ENCODE measurements around the gene RUFY2. TPM values are rescaled to one million over a fixed set of nuclear protein-coding genes. Genes with fewer than 3 reads are reported as not detected.
A peak's percentile ranks its signal among the peaks of the same experiment; 100 is the strongest.
"Not testable (repeated sequence)": the region's sequence is repeated elsewhere in the genome, so short reads cannot be mapped to it uniquely, and the experiment has no call there.

Gene RUFY2, protein sequence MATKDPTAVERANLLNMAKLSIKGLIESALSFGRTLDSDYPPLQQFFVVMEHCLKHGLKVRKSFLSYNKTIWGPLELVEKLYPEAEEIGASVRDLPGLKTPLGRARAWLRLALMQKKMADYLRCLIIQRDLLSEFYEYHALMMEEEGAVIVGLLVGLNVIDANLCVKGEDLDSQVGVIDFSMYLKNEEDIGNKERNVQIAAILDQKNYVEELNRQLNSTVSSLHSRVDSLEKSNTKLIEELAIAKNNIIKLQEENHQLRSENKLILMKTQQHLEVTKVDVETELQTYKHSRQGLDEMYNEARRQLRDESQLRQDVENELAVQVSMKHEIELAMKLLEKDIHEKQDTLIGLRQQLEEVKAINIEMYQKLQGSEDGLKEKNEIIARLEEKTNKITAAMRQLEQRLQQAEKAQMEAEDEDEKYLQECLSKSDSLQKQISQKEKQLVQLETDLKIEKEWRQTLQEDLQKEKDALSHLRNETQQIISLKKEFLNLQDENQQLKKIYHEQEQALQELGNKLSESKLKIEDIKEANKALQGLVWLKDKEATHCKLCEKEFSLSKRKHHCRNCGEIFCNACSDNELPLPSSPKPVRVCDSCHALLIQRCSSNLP
- total RNA-seq, result 12.2 TPM

DNA sequence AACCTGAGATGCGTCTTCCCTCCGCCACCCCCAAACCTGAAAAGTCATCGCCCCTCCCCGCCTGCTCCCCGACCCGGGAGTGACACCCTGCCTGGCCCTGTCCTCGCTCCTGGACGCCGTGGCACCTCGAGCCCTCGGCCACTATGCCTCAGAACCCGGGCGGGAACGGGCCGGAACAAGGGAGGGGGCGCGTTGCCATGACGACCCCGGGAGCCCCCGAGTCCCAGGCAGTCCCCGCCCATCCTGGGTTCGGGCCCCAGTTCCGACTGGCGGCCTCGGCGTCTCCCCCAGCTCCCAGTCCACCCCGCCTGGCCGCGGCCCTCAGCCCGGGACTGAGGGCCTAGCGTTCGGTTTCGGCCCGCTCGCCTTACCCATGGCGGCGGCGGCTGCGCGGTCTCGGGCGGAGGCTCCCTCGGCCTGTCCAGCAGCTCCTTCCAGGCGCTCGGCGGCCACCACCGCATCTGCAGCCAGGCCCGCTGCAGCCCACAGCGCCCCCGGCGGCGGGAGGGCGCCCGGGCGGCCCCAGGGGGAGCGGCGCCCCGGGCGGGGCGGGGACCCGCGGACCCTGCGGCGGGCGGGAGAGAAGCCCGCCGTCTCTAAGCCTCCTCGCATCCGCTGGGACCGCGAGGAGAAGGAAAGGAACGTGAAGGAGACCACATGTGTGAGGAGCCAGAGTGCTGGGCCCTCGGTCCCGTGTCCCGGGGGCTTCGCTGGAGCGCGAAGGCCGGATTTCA is at the start of gene RUFY2:
Gene RUFY2, minus strand, starts transcription at position 463 of the 734 bp plus-strand sequence. Its CDS starts 88 bp downstream, at position 375.
- peak; percentile 97 for ATAC-seq

DNA sequence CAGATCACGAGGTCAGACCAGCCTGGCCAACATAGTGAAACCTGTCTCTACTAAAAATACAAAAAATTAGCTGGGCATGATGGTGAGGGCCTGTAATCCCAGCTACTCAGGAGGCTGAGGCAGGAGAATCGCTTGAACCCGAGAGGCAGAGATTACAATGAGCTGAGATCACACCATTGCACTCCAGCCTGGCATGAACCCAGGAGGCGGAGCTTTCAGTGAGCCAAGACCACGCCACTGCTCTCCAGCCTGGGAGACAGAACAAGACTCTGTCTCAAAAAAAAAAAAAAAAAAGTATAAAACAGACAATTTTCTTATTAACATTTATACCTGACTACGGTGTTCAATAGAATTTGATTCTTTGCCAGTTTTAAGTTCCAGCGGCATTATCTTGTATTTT is 42.6 kb upstream of the RUFY2 start:
- ATAC-seq, result not testable (repeated sequence)

DNA sequence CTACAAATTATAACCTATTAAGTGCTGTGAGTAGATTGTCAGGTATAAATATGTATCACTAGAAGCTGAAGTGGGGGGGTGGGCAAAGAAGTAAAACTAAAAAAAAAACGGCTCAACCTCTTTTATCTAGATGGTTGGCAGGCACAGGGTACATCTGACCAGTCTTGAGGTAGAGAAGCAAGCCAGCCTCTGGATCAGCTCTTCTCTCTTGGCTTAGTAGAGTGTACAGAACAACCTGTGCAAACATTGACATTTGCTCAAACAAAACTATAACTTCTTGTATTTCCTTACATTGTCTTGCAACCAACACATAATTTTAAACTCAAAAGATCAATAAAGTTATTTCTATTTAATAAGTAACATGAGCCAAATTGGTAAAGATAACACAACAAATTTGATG is 39.1 kb upstream of the RUFY2 start:
- no peak for ATAC-seq

DNA sequence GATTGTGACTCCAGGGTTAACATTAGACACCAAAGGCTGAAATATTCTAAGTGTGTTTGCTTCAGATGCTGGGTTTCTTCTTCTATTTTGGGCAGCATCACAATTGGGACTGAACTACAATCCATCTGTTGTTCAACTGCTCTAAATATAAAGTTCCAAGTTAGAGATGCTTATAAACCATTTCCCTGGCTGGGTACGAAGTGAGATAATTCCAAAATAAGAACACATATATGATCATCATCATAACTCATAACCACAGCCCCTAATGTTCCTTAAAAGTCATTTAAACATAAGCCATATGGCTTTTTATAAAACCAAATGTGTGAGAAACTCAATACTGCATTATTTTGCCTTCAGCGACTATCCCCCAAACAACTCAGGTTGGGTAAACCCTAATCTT is 35.9 kb upstream of the RUFY2 start:
- ATAC-seq, result no peak

DNA sequence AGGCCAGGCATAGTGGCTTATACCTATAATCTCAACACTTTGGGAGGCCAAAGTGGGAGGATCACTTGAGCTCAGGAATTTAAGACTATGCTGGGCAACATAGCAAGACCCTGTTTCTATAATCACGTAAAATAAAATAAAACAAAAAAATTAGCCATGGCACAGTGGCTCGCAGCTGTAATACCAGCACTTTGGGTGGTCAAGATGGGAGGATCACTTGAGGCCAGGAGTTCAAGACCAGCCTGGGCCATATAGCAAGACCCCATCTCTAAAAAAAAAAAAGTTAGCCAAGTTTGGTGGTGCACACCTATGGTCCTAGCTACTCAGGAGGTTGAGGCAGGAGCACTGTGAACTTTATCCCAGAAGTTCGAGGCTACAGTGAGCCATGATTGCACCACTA is 33.8 kb upstream of the RUFY2 start:
- no peak for ATAC-seq

DNA sequence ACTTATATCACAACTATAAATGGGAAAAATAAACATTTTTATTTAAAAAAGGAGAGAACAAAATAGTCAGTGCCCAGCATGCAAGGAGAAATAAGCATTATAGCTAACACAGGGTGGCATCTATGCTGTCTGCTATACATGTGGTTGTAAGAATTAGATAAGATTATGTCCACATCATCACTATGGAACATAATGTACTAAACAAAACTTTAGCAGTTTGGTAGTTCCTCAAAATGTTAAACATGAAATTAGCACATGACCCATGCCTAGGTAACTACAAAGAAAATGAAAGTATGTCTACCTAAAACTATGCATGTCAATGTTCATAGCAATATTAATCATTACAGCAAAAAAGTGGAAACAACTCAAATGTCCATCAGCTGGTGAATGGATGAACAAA is 28.7 kb upstream of the RUFY2 start:
- no peak for ATAC-seq

DNA sequence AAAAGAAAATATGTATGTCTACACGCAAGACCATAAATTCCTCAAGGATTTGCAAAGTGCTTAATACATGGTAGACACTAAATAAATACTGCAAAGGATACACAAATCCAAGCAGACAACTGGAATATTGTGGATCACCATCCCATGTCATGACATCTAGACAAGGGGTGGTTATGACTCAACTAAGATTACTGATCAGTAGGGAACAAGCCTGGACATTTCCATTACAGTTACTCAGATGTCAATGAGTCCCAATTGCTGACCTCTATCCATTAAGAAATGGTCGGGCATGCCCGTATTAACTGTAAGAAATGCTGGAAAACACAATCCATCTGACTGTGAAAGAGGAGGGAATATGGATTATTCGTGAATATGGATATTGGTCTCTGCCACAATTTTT is 27.6 kb upstream of the RUFY2 start:
- ATAC-seq, result no peak

DNA sequence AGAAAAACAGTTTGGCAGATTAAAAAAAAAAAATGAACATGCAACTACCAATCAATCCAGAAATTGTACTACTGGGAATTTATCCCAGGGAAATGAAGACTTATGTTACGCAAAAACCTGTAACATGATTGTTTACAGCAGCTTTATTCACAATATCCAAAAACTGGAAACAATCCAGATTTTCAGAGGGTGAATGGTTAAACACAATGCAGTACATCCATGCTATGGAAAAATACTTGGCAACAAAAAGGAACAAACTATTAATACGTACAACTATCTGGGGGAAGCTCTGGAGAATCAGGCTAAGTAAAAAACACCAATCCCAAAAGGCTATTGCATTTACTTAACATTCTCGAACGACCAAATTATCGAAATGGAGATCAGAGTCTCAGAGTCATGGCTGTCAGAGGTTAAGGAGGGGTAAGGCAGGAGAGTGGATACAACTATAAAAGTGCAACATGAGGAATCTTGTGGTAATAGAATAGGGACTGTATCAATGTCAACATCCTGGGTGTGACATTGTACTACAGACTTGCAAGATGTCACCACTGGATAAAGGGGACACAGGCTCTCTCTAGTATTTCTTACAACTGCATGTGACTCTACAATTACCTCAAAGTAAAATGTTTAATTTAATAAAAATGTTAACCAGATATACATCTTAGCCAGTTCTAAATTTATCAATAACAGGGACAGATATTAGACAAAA is 21.5 kb upstream of the RUFY2 start:
- ATAC-seq, result no peak

DNA sequence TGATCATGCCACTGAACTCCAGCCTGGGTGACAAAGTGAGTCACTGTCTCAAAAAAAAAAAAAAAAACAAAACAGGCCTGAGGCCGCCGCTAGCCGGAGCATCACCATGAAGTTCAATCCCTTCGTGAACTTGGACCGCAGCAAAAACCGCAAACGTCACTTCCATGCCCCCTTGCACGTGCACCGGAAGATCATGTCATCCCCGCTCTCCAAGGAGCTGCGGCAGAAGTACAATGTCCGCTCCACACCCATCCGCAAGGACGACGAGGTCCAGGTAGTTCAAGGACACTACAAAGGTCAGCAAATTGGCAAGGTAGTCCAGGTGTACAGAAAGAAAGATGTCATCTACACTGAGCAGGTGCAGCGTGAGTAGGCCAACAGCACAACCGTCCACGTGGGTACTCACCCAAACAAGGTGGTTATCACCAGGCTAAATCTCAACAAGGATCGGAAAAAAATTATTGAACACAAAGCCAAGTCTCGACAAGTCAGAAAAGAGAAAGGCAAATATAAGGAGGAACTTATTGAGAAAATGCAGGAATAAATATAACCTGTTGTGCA is 17.5 kb upstream of the RUFY2 start:
- no peak for ATAC-seq

DNA sequence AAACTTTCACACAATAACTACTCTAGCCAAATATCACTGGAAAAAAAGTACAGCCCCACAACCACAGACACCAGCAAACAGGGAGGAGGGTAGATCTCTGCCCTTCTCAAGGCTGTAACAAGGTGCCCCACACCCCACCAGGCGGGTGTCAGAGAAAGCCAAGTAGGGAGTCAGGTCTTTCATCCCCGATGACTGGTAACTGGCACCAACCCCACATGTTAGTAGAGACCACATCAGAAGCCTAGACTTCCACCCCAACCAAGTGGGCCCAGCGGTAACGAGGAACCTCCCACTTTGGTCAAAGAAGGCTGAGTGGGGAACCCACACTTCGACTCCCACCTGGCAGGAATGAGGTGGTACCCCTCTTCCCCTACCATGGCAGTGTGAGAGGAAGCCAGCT is 16.4 kb upstream of the RUFY2 start:
- no peak for ATAC-seq

DNA sequence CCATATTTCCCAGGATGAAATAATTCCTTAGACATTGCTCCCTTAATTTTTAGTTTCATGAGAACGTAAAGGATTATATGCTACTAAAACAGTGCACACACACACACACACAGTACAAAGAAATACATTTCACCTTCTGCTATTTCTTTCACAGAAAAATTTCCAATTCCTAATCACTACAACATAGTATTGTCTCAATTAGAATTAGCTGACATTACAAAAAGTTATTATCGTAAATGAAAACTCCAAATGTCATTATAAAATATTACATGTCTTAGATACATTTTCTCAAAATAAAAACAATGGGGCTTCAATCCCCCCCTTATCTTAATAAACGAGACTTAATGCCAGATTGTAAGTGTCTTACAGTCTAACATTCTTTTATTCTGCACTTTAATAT is 12.3 kb upstream of the RUFY2 start:
- no peak for ATAC-seq

DNA sequence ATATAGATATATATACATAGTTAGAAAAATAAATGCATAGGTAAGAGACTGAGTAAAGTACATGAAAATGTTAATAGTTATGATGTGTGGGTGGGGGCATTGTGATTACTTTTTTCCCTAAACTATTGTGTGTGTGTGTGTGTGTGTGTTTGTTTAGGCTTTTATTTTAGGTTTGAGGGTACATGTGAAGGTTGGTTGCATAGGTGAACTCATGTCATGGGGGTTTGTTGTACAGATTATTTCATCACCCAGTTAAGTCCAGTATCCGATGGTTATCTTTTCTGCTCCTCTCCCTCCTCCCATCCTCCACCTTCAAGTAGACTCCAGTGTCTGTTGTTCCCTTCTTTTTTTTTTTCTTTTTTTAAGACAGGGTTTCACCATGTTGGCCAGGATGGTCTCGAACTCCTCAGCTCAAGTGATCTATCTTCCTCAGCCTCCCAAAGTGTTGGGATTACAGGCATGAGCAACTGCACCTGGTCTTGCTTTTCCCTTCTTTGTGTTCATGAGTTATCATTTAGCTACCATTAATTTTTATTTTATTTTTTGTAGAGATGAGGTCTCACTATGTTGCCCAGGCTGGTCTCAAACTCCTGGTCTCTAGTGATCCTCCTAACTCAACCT is 1.9 kb upstream of the RUFY2 start:
- no peak for ATAC-seq

DNA sequence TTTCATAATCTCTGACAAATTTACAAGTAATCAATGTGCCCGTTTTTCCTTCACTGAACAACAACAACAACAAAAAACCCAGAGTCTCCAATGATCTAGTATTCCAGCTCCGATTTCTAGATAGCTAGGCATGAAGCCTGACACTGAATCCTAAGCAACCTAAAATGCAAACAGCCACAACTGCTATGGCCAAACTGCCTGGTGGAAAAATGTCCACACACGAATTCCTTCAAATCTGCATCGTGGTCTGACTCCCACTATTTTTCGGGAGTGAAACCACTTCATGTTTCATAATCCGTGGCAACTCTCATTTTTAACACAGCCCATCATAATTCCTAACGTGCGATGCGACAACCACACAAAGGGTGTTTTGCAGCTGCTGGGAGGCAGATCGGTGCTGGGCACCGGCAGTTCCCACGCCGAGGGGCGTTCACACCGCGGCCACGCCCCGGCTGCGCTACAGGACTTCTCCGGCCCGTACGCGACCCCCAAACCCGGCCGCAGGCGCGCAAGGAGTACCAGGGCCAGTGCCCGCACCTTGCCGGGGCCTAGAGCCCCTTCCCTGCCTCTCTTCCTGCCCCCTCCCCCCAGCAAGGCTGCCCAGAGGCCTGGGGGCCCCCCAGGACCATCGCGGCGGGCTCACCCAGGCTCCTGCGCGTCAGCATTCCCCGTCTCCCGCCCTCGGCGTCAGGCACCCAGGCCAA is 814 bp downstream of the RUFY2 start:
- peak; percentile 53 for ATAC-seq

DNA sequence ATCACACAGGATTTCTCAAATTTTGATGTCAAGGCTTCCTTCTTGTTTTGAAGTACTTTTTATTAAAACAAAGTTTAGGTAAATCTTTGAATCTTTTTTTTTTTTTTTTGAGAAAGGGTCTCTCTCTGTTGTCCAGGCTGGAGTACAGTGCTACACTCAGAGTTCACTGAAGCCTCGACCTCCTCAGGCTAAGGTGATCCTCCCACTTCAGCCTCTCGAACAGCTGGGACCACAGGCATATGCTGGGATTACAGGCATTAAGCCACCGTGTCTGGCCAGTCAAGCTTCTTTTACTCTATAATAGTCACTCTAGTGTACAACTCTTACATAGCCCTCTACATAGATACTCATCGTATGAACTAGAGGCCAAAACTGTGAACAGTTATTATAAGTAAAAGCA is 3.4 kb downstream of the RUFY2 start:
- ATAC-seq, result no peak

DNA sequence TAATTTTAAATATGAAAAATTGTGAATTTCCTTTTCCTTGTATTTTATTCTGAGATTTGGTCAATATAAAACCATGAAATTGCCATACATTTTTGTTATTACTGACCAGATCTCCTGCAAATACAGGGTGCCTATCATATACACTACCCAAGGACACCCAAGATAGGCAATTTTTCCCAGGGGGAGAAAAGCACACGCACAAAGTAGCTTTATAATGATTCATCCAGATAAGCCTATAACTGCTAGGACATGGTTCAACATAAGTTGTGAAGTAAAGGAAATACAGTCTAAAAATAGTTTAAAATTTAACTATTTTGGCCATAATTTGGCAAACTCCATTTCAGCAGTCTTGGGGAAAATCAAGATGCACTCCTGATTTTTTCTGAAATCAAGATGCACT is 4.8 kb downstream of the RUFY2 start:
- ATAC-seq, result no peak

DNA sequence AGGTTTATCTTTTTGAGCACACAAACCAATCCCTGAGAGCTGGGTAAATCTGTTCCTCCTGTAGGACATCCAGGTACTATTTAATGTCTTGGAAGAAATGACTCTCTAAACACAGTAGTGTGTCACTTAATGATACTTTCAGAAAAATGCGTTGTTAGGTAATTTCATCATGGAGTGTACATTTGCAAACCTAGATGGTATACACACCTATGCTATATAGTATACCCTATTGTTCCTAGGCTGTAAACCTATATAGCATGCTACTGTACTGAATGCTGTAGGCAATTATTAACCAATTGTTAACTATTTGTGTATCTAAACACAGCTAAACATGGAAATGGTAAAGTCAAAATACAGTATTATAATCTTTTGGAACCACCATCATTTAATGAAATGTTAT is 10.1 kb downstream of the RUFY2 start:
- no peak for ATAC-seq

DNA sequence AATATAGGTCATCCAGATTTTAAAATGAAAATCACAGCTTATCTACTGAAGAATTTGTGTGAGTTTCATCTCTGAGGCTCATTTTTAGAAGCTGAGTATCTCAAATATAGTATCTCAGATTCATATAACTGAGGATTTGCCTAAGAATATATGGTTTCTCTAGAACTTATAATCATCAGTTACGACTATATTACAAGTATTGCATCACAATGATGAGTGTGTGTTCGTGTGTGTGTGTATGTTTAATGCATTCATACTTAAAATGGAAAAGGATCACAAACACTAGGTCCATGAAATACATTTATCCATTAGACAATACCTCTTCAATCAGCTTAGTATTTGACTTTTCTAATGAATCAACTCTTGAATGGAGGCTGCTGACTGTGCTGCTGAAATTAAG is 21.3 kb downstream of the RUFY2 start:
- no peak for ATAC-seq

DNA sequence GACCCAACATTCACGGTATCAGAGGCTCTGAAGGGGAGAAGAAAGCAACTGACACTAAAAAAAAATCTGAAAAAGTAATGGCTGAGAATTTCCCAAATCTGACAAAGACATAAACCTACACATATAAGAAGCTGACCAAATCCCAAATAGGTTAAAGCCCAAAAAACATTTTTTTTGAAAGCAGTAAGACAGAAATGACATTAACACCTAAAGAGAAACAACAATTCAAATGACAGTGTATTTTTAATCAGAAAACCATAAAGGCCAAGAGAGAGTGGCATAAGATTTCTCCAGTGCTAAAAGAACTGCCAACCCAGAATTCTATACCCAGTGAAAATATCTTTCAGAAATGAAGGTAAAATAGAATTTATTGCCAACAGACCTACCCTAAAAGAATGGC is 35.5 kb downstream of the RUFY2 start:
- ATAC-seq, result no peak

DNA sequence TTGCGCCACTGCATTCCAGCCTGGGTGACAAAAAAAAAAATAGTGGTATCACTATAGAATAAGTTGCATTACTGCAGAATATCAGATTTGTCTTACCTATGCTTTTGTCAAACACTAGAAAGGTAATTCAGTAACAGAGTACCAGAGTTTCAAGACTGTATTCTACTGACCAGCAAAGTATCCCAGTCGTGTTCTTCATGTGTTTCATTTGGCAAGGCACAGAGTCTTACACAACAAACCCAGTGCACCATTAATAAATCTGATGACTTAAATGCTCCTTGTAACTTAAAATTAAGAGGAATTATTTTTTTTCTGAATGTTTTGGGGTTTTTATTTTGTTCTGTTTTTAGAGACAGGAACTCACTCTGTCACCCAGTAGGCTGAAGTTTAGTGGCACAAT is 40.0 kb downstream of the RUFY2 start:
- no peak for ATAC-seq

DNA sequence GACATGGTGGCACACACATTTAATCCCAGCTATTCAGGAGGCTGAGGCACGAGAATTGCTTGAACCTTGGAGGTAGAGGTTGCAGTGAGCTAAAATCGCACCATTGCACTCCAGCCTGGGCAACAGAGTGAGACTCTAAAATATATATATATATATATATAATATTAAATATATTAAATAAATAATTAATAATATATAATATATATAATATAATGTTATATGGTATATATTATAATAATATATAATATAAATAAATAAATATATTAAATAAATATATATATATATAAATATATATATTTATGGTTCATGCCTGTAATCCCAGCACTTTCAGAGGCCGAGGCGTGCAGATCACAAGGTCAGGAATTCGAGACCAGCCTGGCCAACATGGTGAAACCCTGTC is 40.5 kb downstream of the RUFY2 start:
- no peak for ATAC-seq

DNA sequence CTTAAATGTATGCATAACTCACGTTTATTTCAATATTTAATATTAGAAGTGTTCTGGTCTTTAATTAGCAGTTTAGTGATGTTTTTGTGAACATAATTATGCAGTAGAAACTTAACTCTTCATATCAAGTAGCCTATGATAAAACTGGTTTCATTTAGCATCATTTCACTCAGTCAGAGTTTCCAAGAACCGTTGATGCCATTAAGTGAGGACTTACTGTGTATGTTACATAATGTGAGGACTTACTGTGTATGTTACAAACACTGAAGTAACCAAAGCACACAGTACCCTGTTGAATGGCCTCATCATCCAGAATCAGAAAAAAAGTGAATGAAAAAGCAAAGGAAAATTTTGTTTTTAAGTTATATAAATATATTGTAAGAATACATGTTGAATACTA is 41.5 kb downstream of the RUFY2 start:
- no peak for ATAC-seq

All from esophagus mucosa (tissue), 1 donor.